ENCODE measurements around the gene ECT2. TPM values are rescaled to one million over a fixed set of nuclear protein-coding genes. Genes with fewer than 3 reads are reported as not detected.

ECT2 gene
- total RNA-seq, 1 donor from 2014 or later = 20.5 TPM

DNA sequence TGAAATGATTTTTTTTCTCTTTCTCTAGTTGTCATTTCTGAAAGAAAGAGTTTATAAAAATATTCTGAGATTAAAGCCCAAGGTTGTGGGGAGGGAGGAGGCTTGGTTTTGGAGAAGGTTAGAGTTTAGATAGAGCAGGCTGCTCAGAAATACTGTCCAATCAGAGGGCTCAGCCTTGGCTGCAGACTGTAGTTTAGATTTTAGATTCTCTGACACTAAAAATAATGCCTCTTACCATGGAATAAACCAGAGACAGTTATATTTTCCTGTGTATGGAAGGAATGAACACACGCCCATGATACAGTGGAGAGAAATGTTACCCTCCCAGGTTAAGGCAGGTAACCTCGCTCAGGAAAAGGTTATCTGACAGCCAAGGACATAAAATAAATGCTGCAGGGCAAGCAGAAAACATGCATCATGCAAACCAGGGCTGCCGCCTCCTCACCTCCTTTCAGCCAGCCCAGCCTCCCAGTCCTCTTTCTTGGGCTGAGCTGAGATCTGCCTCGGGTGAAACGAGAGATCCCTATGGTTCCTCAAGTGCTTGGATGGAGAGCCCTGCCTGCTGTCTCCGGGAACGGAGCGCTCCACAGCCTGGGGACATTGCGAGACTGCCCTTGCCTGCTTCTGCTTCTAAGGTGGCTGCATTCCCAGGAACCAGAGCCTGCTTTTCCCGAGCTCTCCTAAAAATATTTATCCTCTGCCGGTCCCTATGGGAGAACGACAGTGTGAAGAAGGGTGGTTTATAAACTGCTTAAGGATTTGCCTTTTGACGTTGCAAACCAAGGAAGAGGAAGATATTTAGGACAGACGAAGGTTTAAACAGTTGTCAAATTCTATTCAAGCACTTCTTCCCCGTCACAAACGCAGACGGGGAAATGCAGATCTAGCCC is 40.5 kb upstream of the ECT2 start:
- TF ChIP-seq, protein P1, sequence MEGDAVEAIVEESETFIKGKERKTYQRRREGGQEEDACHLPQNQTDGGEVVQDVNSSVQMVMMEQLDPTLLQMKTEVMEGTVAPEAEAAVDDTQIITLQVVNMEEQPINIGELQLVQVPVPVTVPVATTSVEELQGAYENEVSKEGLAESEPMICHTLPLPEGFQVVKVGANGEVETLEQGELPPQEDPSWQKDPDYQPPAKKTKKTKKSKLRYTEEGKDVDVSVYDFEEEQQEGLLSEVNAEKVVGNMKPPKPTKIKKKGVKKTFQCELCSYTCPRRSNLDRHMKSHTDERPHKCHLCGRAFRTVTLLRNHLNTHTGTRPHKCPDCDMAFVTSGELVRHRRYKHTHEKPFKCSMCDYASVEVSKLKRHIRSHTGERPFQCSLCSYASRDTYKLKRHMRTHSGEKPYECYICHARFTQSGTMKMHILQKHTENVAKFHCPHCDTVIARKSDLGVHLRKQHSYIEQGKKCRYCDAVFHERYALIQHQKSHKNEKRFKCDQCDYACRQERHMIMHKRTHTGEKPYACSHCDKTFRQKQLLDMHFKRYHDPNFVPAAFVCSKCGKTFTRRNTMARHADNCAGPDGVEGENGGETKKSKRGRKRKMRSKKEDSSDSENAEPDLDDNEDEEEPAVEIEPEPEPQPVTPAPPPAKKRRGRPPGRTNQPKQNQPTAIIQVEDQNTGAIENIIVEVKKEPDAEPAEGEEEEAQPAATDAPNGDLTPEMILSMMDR (IDR thresholded peaks at IDR 0.05; ENCODE audit: insufficient read depth, low read length, poor library complexity, severe bottlenecking) = no peak
- H3K4me3 ChIP-seq (ENCODE audit: low read depth, low read length) = peak overlapping the region; percentile 95
- no peaks in the 10 kb centered on the region for H3K36me3 ChIP-seq (ENCODE audit: control insufficient read depth, insufficient read depth, low read length)
- no peaks in the 10 kb centered on the region for H3K27me3 ChIP-seq (ENCODE audit: control insufficient read depth, insufficient read depth, low read length)
- DNase-seq (ENCODE audit: low read depth) = no peak

DNA sequence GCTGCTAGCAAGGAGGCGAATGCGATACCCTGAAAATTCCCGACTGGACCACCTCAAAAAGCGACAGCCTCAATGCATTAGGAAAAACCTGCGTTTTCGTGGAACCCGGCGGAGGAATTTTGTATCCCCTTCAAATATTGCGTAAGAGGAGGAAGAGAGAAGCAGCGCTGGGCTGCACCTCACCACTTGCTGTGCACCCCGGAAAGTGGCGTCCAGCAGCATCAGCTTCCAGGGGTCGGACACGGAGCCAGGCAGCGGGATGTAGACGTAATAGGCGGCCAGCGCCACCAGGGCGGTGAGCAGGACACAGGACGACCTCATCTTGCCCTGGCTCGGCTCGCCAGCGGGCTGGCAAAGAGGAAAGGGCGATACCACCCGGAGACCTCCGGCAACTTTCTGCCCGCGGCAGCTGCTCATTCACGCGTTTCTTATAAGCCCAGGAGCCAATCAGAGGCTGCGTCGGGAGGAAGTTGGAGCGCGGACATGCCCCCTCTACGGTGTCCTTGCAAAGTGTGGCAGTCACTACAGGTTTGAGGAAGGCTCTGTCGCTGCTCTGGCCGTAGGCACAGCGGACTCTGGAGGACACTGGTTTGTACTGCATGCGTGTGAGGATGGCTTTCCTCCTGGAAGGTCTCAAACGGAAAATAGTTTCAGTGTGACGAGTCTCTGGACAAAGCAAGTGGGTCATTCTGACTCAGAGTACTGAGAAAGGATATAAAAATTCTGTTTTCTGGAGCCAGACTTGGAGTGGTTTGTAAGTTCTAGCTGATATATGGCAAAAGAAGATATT is 39.7 kb upstream of the ECT2 start, which contains the start of gene NCEH1:
Gene NCEH1 (minus strand): TSS at position 404 of the 790 bp plus-strand sequence. CDS start 83 bp downstream, at position 321.
- H3K27me3 ChIP-seq (ENCODE audit: control insufficient read depth, insufficient read depth, low read length) = no peaks in the 10 kb centered on the region
- H3K36me3 ChIP-seq (ENCODE audit: control insufficient read depth, insufficient read depth, low read length) = no peaks in the 10 kb centered on the region
- peak; percentile 97 for DNase-seq (ENCODE audit: low read depth)
- H3K4me3 ChIP-seq (ENCODE audit: low read depth, low read length) = peak within 1 kb of the TSS; percentile 95
- TF ChIP-seq, protein P1 (IDR thresholded peaks at IDR 0.05; ENCODE audit: insufficient read depth, low read length, poor library complexity, severe bottlenecking) = peak; percentile 85

DNA sequence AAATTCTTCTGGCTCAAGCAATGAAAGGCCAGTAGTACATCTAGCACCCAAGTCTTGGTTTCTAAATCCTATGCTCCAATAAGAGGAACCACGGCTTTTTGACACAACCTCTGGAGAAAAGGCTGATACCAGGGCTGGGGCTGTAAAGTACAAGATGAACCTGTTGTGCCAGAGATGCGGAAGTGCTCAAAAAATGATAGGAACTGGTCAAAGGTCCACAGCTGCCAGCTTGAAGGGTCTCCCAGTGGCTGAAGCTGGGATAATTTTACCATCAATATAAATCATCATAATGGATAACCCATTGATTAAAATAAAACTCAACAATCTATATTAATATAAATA is 39.1 kb upstream of the ECT2 start:
- peak overlapping the region; percentile 95 for H3K4me3 ChIP-seq (ENCODE audit: low read depth, low read length)

DNA sequence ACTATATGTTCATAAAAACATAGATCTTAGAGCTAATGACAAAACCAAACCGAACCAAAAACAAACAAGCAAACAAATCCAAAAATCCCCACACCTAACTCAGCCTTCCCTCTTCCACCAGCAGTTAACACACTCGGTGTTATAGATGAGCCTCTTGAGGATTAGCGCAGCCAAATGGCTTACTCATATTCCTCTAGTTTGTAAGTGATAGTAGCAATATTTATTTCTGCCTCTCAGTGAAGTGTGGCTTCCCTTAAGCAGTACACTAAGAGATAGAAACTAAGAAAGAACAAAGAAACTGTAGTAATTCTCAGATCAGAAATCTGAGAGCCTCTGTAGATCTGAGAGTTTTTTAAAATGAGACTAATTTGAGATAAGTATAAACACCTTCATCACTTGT is 37.2 kb upstream of the ECT2 start:
- TF ChIP-seq, protein P1 (IDR thresholded peaks at IDR 0.05; ENCODE audit: insufficient read depth, low read length, poor library complexity, severe bottlenecking) = no peak
- no peak for DNase-seq (ENCODE audit: low read depth)
- H3K27me3 ChIP-seq (ENCODE audit: control insufficient read depth, insufficient read depth, low read length) = no peaks in the 10 kb centered on the region
- no peaks in the 10 kb centered on the region for H3K36me3 ChIP-seq (ENCODE audit: control insufficient read depth, insufficient read depth, low read length)
- no peak overlapping the region for H3K4me3 ChIP-seq (ENCODE audit: low read depth, low read length)

More for the DNA sequence above, 39.1 kb upstream of the ECT2 start:
- DNase-seq (ENCODE audit: low read depth) = no peak
- no peaks in the 10 kb centered on the region for H3K36me3 ChIP-seq (ENCODE audit: control insufficient read depth, insufficient read depth, low read length)
- H3K27me3 ChIP-seq (ENCODE audit: control insufficient read depth, insufficient read depth, low read length) = no peaks in the 10 kb centered on the region
- TF ChIP-seq, protein P1 (IDR thresholded peaks at IDR 0.05; ENCODE audit: insufficient read depth, low read length, poor library complexity, severe bottlenecking) = no peak

DNA sequence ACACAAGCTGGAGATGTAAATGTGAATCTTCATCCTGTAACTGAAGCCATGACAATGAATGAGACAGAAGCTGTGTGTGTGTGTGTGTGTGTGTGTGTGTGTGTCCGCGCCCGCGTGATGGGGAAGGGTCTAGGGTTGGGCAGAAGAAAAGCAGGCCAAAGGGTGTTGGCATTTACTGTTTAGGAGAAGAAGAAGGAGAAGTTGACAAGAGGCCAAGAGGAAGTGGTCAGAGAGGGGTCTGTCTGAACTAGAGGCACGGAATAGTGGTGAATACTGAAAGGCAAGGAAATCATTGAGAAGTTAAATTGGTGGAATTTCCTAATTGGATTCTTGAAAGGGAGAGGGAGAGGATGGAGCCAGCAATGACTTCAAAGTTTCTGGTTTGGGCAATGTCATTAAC is 34.0 kb upstream of the ECT2 start:
- H3K4me3 ChIP-seq (ENCODE audit: low read depth, low read length) = no peak overlapping the region
- TF ChIP-seq, protein P1 (IDR thresholded peaks at IDR 0.05; ENCODE audit: insufficient read depth, low read length, poor library complexity, severe bottlenecking) = no peak
- DNase-seq (ENCODE audit: low read depth) = no peak
- no peaks in the 10 kb centered on the region for H3K27me3 ChIP-seq (ENCODE audit: control insufficient read depth, insufficient read depth, low read length)
- no peaks in the 10 kb centered on the region for H3K36me3 ChIP-seq (ENCODE audit: control insufficient read depth, insufficient read depth, low read length)
